Spleen (tissue), 7 donors: ENCODE measurements around the gene SRGAP2.
"Not testable (repeated sequence)": the region's sequence is repeated elsewhere in the genome, so short reads cannot be mapped to it uniquely, and the experiment has no call there.

Source experiments
- CTCF ChIP-seq, 11 experiments: fragments of 200-600 bp in 7 of 11; fragments of 450-650 bp in 4 of 11; sonication (generic) in 4 of 11; IDR thresholded peaks in 8 of 11; conservative IDR thresholded peaks in 3 of 11; 1 replicate in 7 of 11; 2 replicates in 4 of 11; pipeline versions ENCODE4 v1.4.0 to v1.8.0; 2016 to 2021; ENCODE audit warnings: antibody characterized with exemption in 11 of 11, inconsistent platforms in 4 of 11, mild to moderate bottlenecking in 1 of 11
- POLR2A ChIP-seq, 3 donors: fragments of 450-650 bp; IDR thresholded peaks; one replicate each; pipeline ENCODE4 v1.5.1; 2017; ENCODE audit warnings: antibody characterized with exemption in 3 of 3, mild to moderate bottlenecking in 1 of 3
- donor health status: DM: no; HTN: no; CAD: no; lungs with moderate emphysema.
- donor health status: DM: no; HTN: no; CAD: no.
- donor health status: DM: no; HTN: no; CAD: no.

GRCh38 chr1:206195182-206195581 lies 8.2 kb upstream of the SRGAP2 start:
- TF ChIP-seq POLR2A (IDR thresholded peaks at IDR 0.05); CTCF (IDR thresholded peaks at IDR 0.05 in 8 of 11, conservative IDR thresholded peaks at IDR 0.05 in 3 of 11): not testable (repeated sequence)
